ENCODE measurements around the gene SPPL3. TPM values are rescaled to one million over a fixed set of nuclear protein-coding genes. Genes with fewer than 3 reads are reported as not detected.

SPPL3 gene
- total RNA-seq, 2 experiments from 2014 or later = 38.3 to 43.4 TPM

GRCh38 chr12:120861074-120861795, 42.9 kb downstream of the SPPL3 start:
- ChIA-PET CTCF (no interaction called here), POLR2A (no interaction called here)
- Mint-ChIP-seq H3K27ac (peak overlapping the region; percentile 60), H3K4me3 (no peak overlapping the region), H3K4me1 (ENCODE audit: low read depth) (peaks cover 68% of the 10 kb centered on the region), H3K9me3 (peaks cover 7% of the 10 kb centered on the region), H3K27me3 (no peaks in the 10 kb centered on the region), H3K36me3 (ENCODE audit: low read depth) (peaks cover 37% of the 10 kb centered on the region)
- peaks cover 23% of the 10 kb centered on the region for H3K4me1 ChIP-seq (ENCODE audit: insufficient read depth, low read length)
- ATAC-seq (ENCODE audit: poor library complexity) (no peak), DNase-seq (no peak)
- H3K9me3 ChIP-seq (ENCODE audit: control insufficient read depth in 1 of 2, insufficient read depth in 1 of 2, low read length in 2 of 2) = peaks cover 4 to 9% of the 10 kb centered on the region in 2 experiments
- no peaks in the 10 kb centered on the region for H3K36me3 ChIP-seq (ENCODE audit: insufficient read depth, low read length)
- H3K27me3 ChIP-seq (ENCODE audit: control insufficient read depth in 1 of 2, insufficient read depth in 2 of 2, low read length in 2 of 2) = no peaks in the 10 kb centered on the region
- intact Hi-C loops (cut with DNase I, micrococcal nuclease) = no loop called here
- H3K27ac ChIP-seq (ENCODE audit: low read depth in 1 of 2, low read length in 2 of 2) = no peak overlapping the region
- no peak overlapping the region for H3K4me3 ChIP-seq (ENCODE audit: low read length)
- TF ChIP-seq CTCF (IDR thresholded peaks at IDR 0.05) = no peak

- no peak for TF ChIP-seq CTCF (IDR thresholded peaks at IDR 0.05)
- no peak overlapping the region for H3K4me3 Mint-ChIP-seq
- H3K36me3 ChIP-seq (ENCODE audit: insufficient read depth, low read length) = peaks cover 5% of the 10 kb centered on the region
- no peak overlapping the region for H3K4me3 ChIP-seq (ENCODE audit: low read length)
- no peaks in the 10 kb centered on the region for H3K27me3 Mint-ChIP-seq
- H3K4me1 Mint-ChIP-seq (ENCODE audit: low read depth) = peaks cover 71% of the 10 kb centered on the region
- peaks cover 7% of the 10 kb centered on the region for H3K9me3 Mint-ChIP-seq
- H3K36me3 Mint-ChIP-seq (ENCODE audit: low read depth) = peaks cover 33% of the 10 kb centered on the region
- DNase-seq (no peak), ATAC-seq (ENCODE audit: poor library complexity) (no peak)
- POLR2A ChIA-PET = interaction anchor here (0.5 kb wide), 1 partner anchor 28 kb away, joined by 3 read pairs; no protein-coding TSS in a partner anchor
- CTCF ChIA-PET = no interaction called here
- H3K27ac Mint-ChIP-seq = peak overlapping the region; percentile 24
- H3K27ac ChIP-seq (ENCODE audit: low read depth in 1 of 2, low read length in 2 of 2) = no peak overlapping the region
- H3K9me3 ChIP-seq (ENCODE audit: control insufficient read depth in 1 of 2, insufficient read depth in 1 of 2, low read length in 2 of 2) = peaks cover 4 to 9% of the 10 kb centered on the region in 2 experiments
- no peaks in the 10 kb centered on the region for H3K27me3 ChIP-seq (ENCODE audit: control insufficient read depth in 1 of 2, insufficient read depth in 2 of 2, low read length in 2 of 2)
- peaks cover 33% of the 10 kb centered on the region for H3K4me1 ChIP-seq (ENCODE audit: insufficient read depth, low read length)
- intact Hi-C loops (cut with DNase I, micrococcal nuclease) = loop anchor here (5.0 to 10.0 kb wide), 2 partner anchors 44 to 116 kb away; partner anchors contain the start of genes HNF1A (in 2 of the 2) and SPPL3 (in 1 of the 2)
Observed at GRCh38 chr12:120858306-120859088, 45.7 kb downstream of the SPPL3 start.

DNA sequence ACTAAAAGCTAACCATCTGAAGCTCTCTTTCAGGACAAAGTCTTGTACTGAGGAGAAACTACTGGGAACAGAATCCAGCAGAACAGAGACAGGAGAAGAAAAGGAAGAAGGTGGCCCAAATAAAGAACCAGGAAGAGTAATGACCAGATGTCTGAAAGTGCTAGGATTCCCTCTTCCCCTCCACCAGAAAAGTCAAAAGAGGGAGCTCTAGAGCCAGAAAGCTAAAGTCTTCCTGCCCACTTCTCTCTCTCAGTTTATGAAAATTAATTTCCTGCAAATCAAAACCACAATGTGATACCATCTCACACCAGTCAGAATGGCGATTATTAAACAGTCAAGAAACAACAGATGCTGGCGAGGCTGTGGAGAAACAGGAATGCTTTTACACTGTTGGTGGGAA, 47.2 kb downstream of the SPPL3 start:
- no peaks in the 10 kb centered on the region for H3K27me3 ChIP-seq (ENCODE audit: control insufficient read depth in 1 of 2, insufficient read depth in 2 of 2, low read length in 2 of 2)
- H3K9me3 ChIP-seq (ENCODE audit: control insufficient read depth in 1 of 2, insufficient read depth in 1 of 2, low read length in 2 of 2) = peaks cover 4 to 9% of the 10 kb centered on the region in 2 experiments
- Mint-ChIP-seq H3K4me3 (peak overlapping the region; percentile 8), H3K9me3 (peaks cover 7% of the 10 kb centered on the region), H3K27ac (peak overlapping the region; percentile 55), H3K36me3 (ENCODE audit: low read depth) (peaks cover 33% of the 10 kb centered on the region), H3K4me1 (ENCODE audit: low read depth) (peaks cover 68% of the 10 kb centered on the region), H3K27me3 (no peaks in the 10 kb centered on the region)
- peak; percentile 55 for TF ChIP-seq CTCF (IDR thresholded peaks at IDR 0.05)
- CTCF ChIA-PET = interaction anchor here (0.5 to 1.3 kb wide), 5 partner anchors 10 to 115 kb away, joined by 3 to 12 read pairs (median 5); no protein-coding TSS in a partner anchor
- POLR2A ChIA-PET = interaction anchor here (0.6 to 1.0 kb wide), 3 partner anchors 19 to 177 kb away, joined by 3 to 4 read pairs (median 4); partner anchors contain the start of gene SPPL3
- peak in 3 of 14 experiments; percentile 39 to 42 (median 40) for DNase-seq
- H3K36me3 ChIP-seq (ENCODE audit: insufficient read depth, low read length) = peaks cover 5% of the 10 kb centered on the region
- no peak overlapping the region for H3K4me3 ChIP-seq (ENCODE audit: low read length)
- intact Hi-C loops (cut with DNase I, micrococcal nuclease) = loop anchor here (5.0 to 10.0 kb wide), 2 partner anchors 45 to 118 kb away; partner anchors contain the start of genes HNF1A (in 2 of the 2) and SPPL3 (in 1 of the 2)
- peak; percentile 17 for ATAC-seq (ENCODE audit: poor library complexity)
- no peak overlapping the region for H3K27ac ChIP-seq (ENCODE audit: low read depth in 1 of 2, low read length in 2 of 2)
- H3K4me1 ChIP-seq (ENCODE audit: insufficient read depth, low read length) = peaks cover 31% of the 10 kb centered on the region
